Stimulated activated naive CD8-positive, alpha-beta T cell treated with anti-CD3 and anti-CD28 coated beads, Interleukin-15, Interleukin-2, amounts not matched to agents 100 ng/mL and 50 ng/mL, for 24 hours (primary cell): Measurements from ENCODE around the gene SLC22A25.
"Not testable (repeated sequence)": the region's sequence is repeated elsewhere in the genome, so short reads cannot be mapped to it uniquely, and the experiment has no call there.

Source experiments
- H3K27ac Mint-ChIP-seq: one replicate; pipeline ENCODE4 v1.8.0; 2021; ENCODE audit warnings: mild to moderate bottlenecking, mixed read lengths
- H3K27me3 Mint-ChIP-seq: one replicate; pipeline ENCODE4 v1.8.0; 2021; ENCODE audit warnings: mixed read lengths
- H3K36me3 Mint-ChIP-seq: one replicate; pipeline ENCODE4 v1.8.0; 2021; ENCODE audit warnings: low read depth, mixed read lengths
- H3K4me1 Mint-ChIP-seq: one replicate; pipeline ENCODE4 v1.8.0; 2021; ENCODE audit warnings: low read depth, mixed read lengths
- H3K4me3 Mint-ChIP-seq: one replicate; pipeline ENCODE4 v1.8.0; 2021; ENCODE audit warnings: mild to moderate bottlenecking, mixed read lengths
- H3K9me3 Mint-ChIP-seq: one replicate; pipeline ENCODE4 v1.8.0; 2021; ENCODE audit warnings: mixed read lengths

The SLC22A25 gene

DNA sequence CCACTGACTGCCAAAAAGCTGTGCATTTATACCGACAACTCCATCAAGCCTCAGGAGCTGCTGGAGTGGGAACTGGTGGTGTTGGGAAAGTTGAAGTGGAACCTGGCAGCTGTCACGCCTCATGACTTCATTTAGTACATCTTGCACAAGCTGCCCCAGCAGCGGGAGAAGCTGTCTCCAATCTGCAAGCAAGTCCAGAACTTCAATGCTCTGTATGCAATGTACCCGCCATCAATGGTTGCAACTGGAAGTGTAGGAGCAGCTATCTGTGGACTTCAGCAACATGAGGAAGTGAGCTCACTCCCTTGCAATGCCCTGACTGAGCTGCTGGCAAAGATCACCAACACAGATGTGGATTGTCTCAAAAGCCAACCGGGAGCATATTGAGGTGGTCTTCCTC, at the start of gene SLC22A25:
Gene SLC22A25, minus strand, starts transcription at position 67 of the 400 bp plus-strand sequence. CDS start 13,947 bp downstream, outside the sequence.
- H3K27ac Mint-ChIP-seq, result no peak within 1 kb of the TSS
- peaks cover 13% of the 10 kb centered on the region for H3K27me3 Mint-ChIP-seq
- H3K4me3 Mint-ChIP-seq, result no peak within 1 kb of the TSS
- H3K36me3 Mint-ChIP-seq, result no peaks in the 10 kb centered on the region
- peaks cover 16% of the 10 kb centered on the region for H3K4me1 Mint-ChIP-seq
- H3K9me3 Mint-ChIP-seq, result no peaks in the 10 kb centered on the region

DNA sequence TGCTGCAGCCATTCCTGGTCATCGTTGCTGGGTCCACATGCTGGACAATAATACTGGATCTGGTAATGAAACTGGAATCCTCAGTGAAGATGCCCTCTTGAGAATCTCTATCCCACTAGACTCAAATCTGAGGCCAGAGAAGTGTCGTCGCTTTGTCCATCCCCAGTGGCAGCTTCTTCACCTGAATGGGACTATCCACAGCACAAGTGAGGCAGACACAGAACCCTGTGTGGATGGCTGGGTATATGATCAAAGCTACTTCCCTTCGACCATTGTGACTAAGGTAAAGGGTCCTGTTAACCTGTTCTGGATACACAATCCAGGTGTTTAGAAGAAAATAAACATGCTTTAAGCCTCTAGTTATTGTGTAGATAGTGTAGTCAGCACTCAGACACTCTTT, 46.9 kb upstream of the SLC22A25 start:
- H3K36me3 Mint-ChIP-seq, result no peaks in the 10 kb centered on the region
- no peak overlapping the region for H3K27ac Mint-ChIP-seq
- H3K9me3 Mint-ChIP-seq, result peaks cover 9% of the 10 kb centered on the region
- no peaks in the 10 kb centered on the region for H3K4me1 Mint-ChIP-seq
- peaks cover 24% of the 10 kb centered on the region for H3K27me3 Mint-ChIP-seq
- H3K4me3 Mint-ChIP-seq, result no peak overlapping the region

DNA sequence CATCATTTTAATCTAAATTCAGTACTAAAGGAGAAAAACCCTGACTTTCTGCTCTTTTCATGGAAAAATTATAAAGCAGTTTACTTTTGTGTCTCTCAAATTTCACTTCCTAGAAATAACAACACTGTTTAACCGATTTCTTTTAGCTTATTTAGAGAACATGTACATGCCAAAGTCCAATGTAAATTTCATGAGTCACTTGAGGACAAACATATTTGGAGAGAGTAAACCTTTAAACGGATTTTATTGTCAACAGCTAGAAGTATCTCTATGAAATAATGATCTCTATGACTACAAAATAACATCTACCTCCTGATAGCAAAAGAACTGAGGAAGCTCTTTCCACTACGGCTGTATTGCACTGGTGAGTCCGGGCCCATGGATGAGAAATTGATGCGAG, 46.3 kb upstream of the SLC22A25 start:
- Mint-ChIP-seq H3K27me3 (peaks cover 30% of the 10 kb centered on the region), H3K36me3 (no peaks in the 10 kb centered on the region), H3K4me3 (no peak overlapping the region), H3K27ac (no peak overlapping the region), H3K4me1 (no peaks in the 10 kb centered on the region), H3K9me3 (peaks cover 4% of the 10 kb centered on the region)

DNA sequence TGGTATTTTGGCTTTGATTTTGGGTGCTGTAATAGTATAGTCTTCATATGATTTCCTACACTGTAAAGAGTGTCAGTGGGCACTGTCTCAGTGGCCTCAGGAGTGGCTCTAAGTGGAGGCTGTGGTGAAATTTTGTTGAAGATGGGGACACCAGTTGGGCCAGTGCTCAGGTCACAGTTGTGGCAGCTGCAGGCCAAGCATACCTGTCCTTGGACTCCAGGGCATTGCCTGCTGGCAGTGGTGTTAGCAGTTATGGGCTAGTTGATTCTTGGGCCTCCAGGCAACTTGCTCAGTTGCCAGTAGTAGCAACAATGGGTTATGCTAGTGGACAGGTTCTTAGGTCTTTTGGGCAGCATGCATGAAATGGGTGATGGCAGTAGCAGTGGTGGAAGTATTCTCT, 39.2 kb upstream of the SLC22A25 start:
- Mint-ChIP-seq H3K27me3 (peaks cover 53% of the 10 kb centered on the region), H3K27ac (no peak overlapping the region), H3K36me3 (no peaks in the 10 kb centered on the region), H3K9me3 (no peaks in the 10 kb centered on the region), H3K4me1 (no peaks in the 10 kb centered on the region), H3K4me3 (no peak overlapping the region)

DNA sequence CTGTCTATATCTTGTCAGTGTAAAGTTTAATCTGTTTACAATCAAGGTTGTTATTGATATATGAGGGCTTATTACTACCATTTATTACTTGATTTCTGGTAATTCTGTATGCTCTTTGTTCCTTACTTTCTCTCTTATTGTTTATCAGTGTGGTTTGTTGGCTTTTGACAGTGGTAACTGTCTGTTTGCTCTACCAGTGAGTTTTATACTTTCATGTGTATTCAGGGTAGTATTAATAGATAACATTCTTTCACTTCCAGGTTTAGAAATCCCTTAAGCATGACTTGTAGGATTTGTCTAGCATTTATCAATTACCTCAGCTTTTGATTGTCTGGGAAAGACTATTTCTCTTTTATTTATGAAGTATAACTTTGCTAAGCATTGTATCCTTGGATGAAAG, 37.5 kb upstream of the SLC22A25 start:
- Mint-ChIP-seq H3K36me3 (no peaks in the 10 kb centered on the region), H3K9me3 (no peaks in the 10 kb centered on the region), H3K27ac (no peak overlapping the region), H3K4me1 (no peaks in the 10 kb centered on the region), H3K4me3 (no peak overlapping the region), H3K27me3 (peaks cover 50% of the 10 kb centered on the region)

DNA sequence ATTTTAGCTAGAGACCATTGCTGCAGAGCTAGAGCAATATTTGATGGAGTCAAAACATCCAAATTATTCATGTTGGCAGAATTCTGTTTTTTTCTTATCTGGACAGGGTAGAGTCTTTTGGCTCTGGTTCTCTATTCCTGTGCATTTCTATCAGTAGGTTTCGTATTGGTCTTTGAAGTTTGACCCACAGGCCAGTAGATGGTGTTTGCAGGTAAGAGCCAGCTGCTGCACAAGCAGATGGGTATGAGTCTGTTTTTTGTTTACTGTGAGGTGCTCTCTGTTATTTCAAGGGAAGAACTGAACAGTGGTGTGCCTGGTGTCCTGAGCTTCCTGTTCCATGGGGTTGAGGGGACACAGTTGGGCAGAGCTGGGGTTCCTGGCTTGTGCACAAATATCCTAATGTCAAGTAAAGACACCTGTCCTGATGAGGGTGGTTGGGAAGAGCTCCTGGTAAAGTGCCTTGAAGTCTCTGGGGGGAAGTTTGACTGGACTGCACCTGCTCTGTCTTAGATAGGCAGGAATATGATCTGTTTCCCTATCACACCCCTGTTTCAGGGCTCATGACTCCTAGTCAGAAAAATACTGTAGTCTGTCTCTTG, 34.0 kb upstream of the SLC22A25 start:
- no peaks in the 10 kb centered on the region for H3K4me1 Mint-ChIP-seq
- no peak overlapping the region for H3K4me3 Mint-ChIP-seq
- no peaks in the 10 kb centered on the region for H3K9me3 Mint-ChIP-seq
- H3K27me3 Mint-ChIP-seq, result peaks cover 42% of the 10 kb centered on the region
- H3K36me3 Mint-ChIP-seq, result no peaks in the 10 kb centered on the region
- no peak overlapping the region for H3K27ac Mint-ChIP-seq

DNA sequence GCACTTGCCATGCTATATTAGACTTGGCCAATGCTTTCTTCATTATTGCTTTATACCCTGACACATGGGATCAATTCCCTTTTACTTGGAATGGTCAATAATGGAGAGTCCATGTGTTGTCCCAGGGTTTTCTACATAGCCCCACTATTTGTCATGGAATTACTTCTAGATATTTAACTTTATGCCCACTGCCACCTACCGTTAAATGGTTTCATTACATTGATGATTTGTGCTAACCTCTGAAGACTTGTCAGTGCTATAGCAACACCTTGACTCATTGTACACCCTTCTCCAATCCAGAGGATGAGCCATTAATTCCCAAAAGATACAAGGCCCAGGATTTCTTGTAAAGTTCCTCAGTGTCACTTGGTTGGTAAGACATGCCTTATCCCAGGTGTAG, 31.4 kb upstream of the SLC22A25 start:
- Mint-ChIP-seq H3K9me3 (no peaks in the 10 kb centered on the region), H3K36me3 (no peaks in the 10 kb centered on the region), H3K27me3 (peaks cover 32% of the 10 kb centered on the region), H3K4me1 (no peaks in the 10 kb centered on the region), H3K4me3 (no peak overlapping the region), H3K27ac (no peak overlapping the region)

DNA sequence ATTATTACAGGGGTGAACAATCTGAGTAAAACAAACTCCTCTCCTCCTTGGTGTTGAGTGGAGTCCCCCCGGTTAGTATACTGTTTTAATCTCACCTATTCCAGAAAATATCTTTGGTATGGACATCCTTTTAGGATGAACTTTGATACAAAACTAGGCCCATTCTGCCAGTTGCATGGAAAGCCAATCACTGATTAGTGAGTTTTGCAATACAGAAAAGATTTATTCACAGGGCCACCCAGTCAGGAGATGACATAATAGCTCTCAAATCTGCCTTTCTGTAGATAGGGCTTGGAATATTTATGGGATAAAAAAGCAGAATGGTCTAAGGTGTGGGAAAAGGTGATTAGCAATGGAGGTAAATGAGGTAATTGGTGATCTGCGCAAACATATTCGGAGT, 30.3 kb upstream of the SLC22A25 start:
- H3K4me1 Mint-ChIP-seq, result no peaks in the 10 kb centered on the region
- no peak overlapping the region for H3K27ac Mint-ChIP-seq
- H3K27me3 Mint-ChIP-seq, result peaks cover 36% of the 10 kb centered on the region
- no peak overlapping the region for H3K4me3 Mint-ChIP-seq
- no peaks in the 10 kb centered on the region for H3K9me3 Mint-ChIP-seq
- H3K36me3 Mint-ChIP-seq, result no peaks in the 10 kb centered on the region

DNA sequence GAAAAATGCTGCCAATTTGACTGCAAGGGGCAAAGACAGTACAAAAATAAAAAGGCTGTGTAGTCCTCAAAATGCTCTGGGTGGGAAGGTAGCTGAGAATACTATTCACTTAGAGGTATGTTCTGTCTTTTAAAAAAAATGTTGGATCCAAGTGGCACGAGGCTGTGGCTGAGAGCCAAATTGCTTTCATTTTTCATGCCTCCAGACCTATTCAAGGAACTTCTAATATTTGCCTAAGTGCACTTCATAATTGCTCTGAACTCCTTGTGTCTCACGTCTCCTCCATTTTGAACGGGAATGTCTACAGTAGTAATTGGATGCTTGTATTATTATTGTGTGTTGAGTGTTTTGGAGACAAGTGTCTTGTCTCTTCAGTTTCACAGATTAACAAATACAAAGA, 19.1 kb upstream of the SLC22A25 start:
- Mint-ChIP-seq H3K36me3 (no peaks in the 10 kb centered on the region), H3K27me3 (peaks cover 22% of the 10 kb centered on the region), H3K4me3 (no peak overlapping the region), H3K9me3 (no peaks in the 10 kb centered on the region), H3K27ac (no peak overlapping the region), H3K4me1 (no peaks in the 10 kb centered on the region)

DNA sequence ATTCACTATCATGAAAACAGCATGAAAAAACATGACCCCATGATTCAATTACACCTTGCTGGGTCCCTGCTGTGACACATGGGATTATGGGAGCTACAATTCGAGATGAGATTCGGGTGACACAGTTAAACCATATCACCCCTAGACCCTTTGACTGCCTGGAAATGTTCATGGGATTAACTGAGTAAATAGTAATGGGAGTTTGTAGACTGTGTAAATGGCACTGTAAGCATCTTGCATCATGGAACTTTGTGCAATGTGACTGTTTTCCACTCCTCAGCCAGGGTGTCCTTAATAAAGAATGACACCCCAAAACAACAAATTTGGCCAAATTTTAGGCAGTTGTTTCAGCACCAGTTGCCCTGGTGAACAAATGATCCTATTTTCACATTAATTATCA, 7.9 kb upstream of the SLC22A25 start:
- H3K36me3 Mint-ChIP-seq, result no peaks in the 10 kb centered on the region
- H3K9me3 Mint-ChIP-seq, result no peaks in the 10 kb centered on the region
- no peaks in the 10 kb centered on the region for H3K4me1 Mint-ChIP-seq
- no peak overlapping the region for H3K27ac Mint-ChIP-seq
- no peak overlapping the region for H3K4me3 Mint-ChIP-seq
- peaks cover 11% of the 10 kb centered on the region for H3K27me3 Mint-ChIP-seq

DNA sequence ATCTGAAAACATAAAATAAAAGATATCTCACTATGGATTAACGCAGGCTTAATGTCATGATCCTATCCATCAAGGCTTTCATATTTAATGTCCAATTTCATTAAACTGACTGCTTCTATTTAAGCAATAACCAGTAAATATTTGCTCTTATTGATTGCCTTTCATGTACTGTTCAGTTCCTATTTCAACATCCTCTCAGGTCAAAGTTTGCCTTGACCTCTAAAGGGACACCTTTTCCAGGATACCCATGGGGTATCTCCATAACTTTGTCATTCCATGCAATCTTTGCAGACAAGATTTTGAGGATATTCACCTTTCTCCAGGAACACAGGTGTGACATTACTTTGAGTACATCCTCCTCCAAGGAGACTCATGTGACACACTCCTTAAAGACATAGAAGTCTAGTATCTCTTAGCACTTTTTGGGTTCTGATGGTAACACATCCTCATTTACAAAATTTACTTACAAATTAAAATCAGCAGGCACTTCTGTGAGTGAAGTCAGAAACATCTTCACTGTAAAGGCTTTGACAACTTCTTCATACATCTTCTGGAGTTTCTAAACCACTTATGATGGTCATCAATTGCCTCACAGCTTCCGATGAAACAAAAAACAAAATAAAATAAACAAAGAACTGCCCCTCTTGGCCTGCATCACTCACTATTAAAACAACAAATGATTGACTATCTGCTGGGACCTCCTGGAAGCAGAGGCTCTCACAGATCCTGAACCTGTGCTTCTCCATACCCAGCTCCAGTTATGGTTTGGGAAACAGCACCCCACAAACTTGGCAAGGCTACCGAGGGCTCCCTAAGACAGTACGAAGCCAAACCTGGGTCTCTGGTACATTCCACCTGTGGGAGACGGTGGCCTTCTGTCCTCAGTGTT, 7.0 kb upstream of the SLC22A25 start:
- Mint-ChIP-seq H3K27me3 (peaks cover 20% of the 10 kb centered on the region), H3K27ac (no peak overlapping the region), H3K4me1 (no peaks in the 10 kb centered on the region), H3K36me3 (no peaks in the 10 kb centered on the region), H3K4me3 (no peak overlapping the region), H3K9me3 (no peaks in the 10 kb centered on the region)

DNA sequence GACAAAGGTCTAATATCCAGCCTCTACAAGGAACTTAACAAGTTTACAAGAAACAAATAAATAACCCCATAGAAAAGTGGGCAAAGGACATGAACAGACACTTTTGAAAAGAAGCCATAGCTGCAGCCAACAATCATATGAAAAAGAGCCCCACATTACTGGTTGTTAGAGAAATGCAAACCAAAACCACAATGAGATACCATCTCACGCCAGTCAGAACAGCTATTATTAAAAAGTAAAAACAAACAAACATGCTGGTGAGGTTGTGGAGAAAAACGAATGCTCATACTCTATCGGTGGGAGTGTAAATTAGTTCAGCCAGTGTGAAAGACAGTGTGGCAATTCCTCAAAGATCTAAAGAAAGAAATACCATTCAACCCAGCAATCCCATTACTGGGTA, 5.6 kb upstream of the SLC22A25 start:
- Mint-ChIP-seq H3K36me3 (no peaks in the 10 kb centered on the region), H3K27me3 (peaks cover 20% of the 10 kb centered on the region), H3K4me1 (no peaks in the 10 kb centered on the region), H3K4me3 (no peak overlapping the region), H3K9me3 (no peaks in the 10 kb centered on the region), H3K27ac (no peak overlapping the region)

DNA sequence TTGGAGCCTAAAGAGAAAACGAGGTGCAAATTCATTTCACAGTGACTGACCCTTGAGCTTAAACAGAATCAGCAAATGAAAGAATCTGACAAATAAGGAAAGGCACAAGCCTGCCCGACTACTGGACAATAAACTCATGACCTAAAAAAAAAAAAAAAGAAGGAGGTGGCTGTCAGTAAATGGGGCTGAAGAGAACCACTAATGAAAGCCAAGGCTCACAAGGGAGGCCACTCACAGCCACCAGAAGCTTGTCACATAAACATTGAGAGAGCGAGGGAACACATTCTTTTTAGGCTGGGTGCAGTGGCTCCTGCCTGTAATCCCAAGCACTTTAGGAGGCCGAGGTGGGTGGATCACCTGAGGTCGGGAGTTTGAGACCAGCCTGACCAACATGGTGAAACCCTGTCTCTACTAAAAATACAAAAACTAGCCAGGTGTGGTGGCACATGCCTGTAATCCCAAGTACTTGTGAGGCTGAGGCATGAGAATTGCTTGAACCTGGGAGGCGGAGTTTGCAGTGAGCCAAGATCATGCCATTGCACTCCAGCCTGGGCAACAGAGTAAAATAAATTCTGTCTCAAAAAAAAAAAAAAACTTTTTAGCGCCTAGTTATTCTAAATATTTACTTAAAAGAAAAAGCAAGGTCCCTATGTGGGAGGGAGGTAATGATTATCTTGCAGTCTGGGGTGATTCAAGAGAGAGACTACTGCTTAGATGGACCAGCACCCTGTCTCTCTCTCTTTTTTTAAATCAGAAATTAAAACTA, 4.0 kb upstream of the SLC22A25 start:
- not testable (repeated sequence) for H3K9me3 Mint-ChIP-seq, H3K4me3 Mint-ChIP-seq, H3K36me3 Mint-ChIP-seq, H3K27ac Mint-ChIP-seq, H3K4me1 Mint-ChIP-seq
- H3K27me3 Mint-ChIP-seq, result peaks cover 17% of the 10 kb centered on the region

DNA sequence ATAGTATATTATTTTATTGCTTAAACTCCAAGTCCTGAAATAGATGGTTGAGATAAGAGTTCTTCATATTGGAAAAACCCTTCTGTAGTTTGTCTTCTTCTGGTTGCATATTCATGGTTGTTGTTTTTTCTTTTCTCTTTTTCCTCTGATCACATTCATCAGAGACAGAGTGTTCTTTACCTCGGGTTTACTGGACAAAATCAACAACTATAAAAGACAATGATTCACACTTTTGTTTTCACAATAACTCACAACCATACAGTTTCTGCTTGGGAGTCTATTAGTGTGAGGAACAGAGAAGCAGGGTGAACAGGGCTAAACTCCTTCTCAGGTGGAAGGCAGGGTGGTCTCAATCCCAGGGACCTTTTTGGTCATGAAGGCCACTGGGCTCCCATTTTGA, 2.6 kb upstream of the SLC22A25 start:
- Mint-ChIP-seq H3K36me3 (no peaks in the 10 kb centered on the region), H3K4me3 (no peak overlapping the region), H3K4me1 (peaks cover 16% of the 10 kb centered on the region), H3K9me3 (no peaks in the 10 kb centered on the region), H3K27ac (no peak overlapping the region), H3K27me3 (peaks cover 17% of the 10 kb centered on the region)

DNA sequence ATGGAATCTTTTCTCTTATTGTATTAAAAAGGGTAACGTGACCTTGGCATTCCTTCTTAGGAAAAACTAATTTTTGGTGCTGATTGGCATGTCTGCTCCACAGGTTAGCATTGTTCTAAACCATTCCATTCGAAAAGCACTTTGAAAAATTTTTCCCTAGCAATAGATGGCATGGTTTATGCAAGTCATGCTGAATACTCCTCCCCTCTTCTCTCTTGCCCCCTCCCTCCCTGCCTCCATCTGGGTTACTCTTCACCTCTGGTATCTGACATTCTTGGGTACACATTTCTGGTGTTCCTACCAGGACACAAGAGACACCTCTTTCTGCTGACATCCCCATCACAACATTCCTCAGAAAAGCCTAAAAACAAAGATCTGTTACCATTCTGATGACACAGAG, 1.5 kb upstream of the SLC22A25 start:
- Mint-ChIP-seq H3K27ac (no peak overlapping the region), H3K9me3 (no peaks in the 10 kb centered on the region), H3K36me3 (no peaks in the 10 kb centered on the region), H3K4me1 (peaks cover 16% of the 10 kb centered on the region), H3K4me3 (no peak overlapping the region), H3K27me3 (peaks cover 17% of the 10 kb centered on the region)
